Urinary bladder (tissue), 4 donors: ENCODE results near the gene TNPO1. TPM values are rescaled to one million over a fixed set of nuclear protein-coding genes. Genes with fewer than 3 reads are reported as not detected.
"Not testable (repeated sequence)": the region's sequence is repeated elsewhere in the genome, so short reads cannot be mapped to it uniquely, and the experiment has no call there.

Experiments
- DNase-seq: peaks from one replicate; pipeline ENCODE4 v3.0.0-alpha.2; 2015; ENCODE audit errors: extremely low spot score
- H3K27ac ChIP-seq: one replicate; pipeline ENCODE4 v1.5.1; 2013; ENCODE audit warnings: low read depth, mild to moderate bottlenecking, moderate library complexity
- H3K36me3 ChIP-seq: one replicate; pipeline ENCODE4 v1.6.1; 2013; ENCODE audit warnings: mild to moderate bottlenecking, moderate library complexity; ENCODE audit not compliant: insufficient read depth
- H3K4me1 ChIP-seq: one replicate; pipeline ENCODE4 v1.6.1; 2013; ENCODE audit warnings: mild to moderate bottlenecking, moderate library complexity; ENCODE audit not compliant: insufficient read depth
- H3K4me3 ChIP-seq: one replicate; pipeline ENCODE4 v1.5.1; 2013; ENCODE audit warnings: low read depth, low read length
- WGBS: extraction: QIAGEN DNeasy Blood & Tissue Kit; methylation state at CpG from one replicate; pipeline ENCODE4 v1.1.7; 2013; 5-methylcytosine and 5-hydroxymethylcytosine counted together
- polyA plus RNA-seq: library from polyadenylated mRNA; stranded (reverse); fragments of 200-250 nt; gene quantifications from one replicate; pipeline ENCODE4 v1.2.3, GENCODE V29; 2013
- total RNA-seq: library from RNA; depleted of rRNA; stranded (reverse); fragments of >200 nt; gene quantifications from one replicate; pipeline ENCODE4 v1.2.3, GENCODE V29; 2014
- donor health status: healthy with polysubstance abuse.
- donor health status: healthy.

TNPO1 gene
- total and polyA plus RNA-seq, 2 donors = 29.8 to 187 TPM

DNA sequence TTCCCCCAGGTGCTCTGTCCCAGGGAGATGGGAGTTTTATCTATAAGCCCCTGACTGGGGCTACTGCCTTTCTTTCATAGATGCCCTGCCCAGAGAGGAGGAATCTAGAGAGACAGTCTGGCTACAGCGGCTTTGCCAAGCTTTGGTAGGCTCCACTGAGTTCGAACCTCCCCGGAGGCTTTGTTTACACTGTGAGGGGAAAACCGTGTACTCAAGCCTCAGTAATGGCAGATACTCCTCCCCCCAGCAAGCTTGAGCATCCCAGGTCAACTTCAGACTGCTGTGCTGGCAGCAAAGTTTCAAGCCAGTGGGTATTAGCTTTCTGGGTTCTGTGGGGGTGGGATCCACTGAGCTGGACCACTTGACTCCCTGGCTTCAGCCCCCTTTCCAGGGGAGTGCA is 7.8 kb upstream of the TNPO1 start:
- 71% methylated on average over 4 of the region's 4 CpGs for WGBS
- DNase-seq, H3K36me3 ChIP-seq, H3K27ac ChIP-seq, H3K4me1 ChIP-seq, H3K4me3 ChIP-seq: not testable (repeated sequence)

DNA sequence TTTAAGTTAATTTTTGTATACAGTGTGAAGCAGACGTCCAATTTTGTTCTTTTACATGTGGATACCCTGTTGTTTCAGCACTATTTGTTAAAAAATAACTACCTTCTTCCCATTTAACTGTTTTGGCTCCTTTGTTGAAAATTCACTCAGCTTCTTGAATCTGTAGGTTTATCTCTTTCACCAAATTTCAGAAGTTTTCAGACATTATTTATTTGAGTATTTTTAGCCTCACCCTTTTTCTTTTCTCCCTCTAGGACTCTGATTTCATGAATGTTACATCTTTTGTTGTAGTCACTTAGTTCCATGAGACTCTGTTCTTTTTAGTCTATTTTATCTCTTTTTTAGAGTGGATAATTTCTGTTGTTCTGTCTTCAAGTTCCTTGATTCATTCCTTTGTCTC is 4.6 kb upstream of the TNPO1 start:
- Histone ChIP-seq H3K4me1 (no peaks in the 10 kb centered on the region), H3K4me3 (no peak overlapping the region), H3K36me3 (no peaks in the 10 kb centered on the region), H3K27ac (no peak overlapping the region)
- WGBS = 88% methylated on average over 1 of the region's 1 CpG
- no peak for DNase-seq

GRCh38 chr5:72812488-72812887 is 4.0 kb upstream of the TNPO1 start:
- no peak overlapping the region for H3K4me3 ChIP-seq
- 93% methylated on average over 1 of the region's 1 CpG for WGBS

GRCh38 chr5:72814104-72814503 is 2.4 kb upstream of the TNPO1 start:
- H3K4me1 ChIP-seq = no peaks in the 10 kb centered on the region
- no peaks in the 10 kb centered on the region for H3K36me3 ChIP-seq
- H3K4me3 ChIP-seq = no peak overlapping the region
- no peak overlapping the region for H3K27ac ChIP-seq
- no peak for DNase-seq

More at GRCh38 chr5:72812488-72812887, 4.0 kb upstream of the TNPO1 start:
- Histone ChIP-seq H3K36me3 (no peaks in the 10 kb centered on the region), H3K27ac (no peak overlapping the region), H3K4me1 (no peaks in the 10 kb centered on the region)
- no peak for DNase-seq

GRCh38 chr5:72814864-72815263 is 1.6 kb upstream of the TNPO1 start:
- DNase-seq = no peak
- WGBS = 89% methylated on average over 1 of the region's 1 CpG
- H3K4me1 ChIP-seq = no peaks in the 10 kb centered on the region
- no peak overlapping the region for H3K27ac ChIP-seq
- no peak overlapping the region for H3K4me3 ChIP-seq
- no peaks in the 10 kb centered on the region for H3K36me3 ChIP-seq

DNA sequence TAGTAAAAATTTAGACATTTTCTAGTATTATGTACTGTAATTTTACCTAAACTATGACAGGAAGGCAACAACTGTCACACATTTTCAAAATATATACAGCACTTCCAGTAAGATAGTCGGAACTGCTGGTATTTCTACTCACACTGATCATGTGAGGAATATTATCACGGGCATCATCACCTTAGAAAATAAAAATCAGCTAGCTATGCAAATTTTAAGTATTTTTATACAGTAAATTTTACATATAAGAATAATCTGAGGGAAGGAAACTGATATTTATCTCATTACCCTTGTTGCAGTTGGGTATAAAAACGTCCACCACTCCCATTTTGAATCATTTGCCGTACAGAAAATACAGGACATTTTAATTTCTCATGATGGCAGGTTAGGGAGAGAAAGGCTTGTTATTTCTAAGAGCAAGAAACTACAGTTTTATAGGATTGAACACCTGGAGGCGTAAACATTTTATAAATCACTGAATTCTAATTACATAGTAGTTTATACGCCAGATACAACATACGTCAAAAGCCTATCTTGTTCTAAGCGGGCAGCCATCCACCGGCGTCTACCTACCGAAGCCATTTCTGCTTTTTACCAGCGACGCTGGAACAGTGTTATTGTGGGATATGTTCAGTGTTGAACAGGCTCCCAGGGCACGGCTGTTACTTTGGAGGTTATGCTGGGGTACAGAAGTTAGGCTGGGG is 729 bp upstream of the TNPO1 start:
- H3K4me1 ChIP-seq = no peaks in the 10 kb centered on the region
- WGBS = 6% methylated on average over 14 of the region's 14 CpGs
- H3K27ac ChIP-seq = peak overlapping the region; percentile 96
- no peaks in the 10 kb centered on the region for H3K36me3 ChIP-seq
- peak overlapping the region; percentile 59 for H3K4me3 ChIP-seq
- DNase-seq = peak; percentile 46

DNA sequence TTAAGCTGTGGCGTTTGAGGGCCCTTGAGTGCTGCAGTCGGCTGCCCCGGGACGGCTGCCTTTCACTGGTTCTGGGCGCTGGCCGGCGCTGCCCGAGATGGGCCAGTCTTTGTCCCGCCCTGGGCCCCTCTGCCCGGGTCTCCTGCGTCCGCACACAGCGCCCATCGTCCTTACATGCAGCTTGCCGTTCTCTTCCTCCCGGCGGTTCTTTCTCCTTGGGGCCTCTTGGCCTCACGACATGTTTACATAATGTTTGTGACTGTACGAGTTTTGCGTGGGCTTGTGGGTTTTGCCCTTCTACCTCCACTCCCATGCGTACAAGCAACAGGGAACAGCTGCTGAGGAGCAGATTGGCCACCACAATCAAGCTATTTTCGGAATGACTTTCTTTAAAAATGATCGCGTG is 618 bp downstream of the TNPO1 start:
- Histone ChIP-seq H3K27ac (peak overlapping the region; percentile 96), H3K36me3 (no peaks in the 10 kb centered on the region), H3K4me3 (peak overlapping the region; percentile 59), H3K4me1 (no peaks in the 10 kb centered on the region)
- DNase-seq = peak; percentile 42
- under 1% methylated on average over 24 of the region's 24 CpGs for WGBS

DNA sequence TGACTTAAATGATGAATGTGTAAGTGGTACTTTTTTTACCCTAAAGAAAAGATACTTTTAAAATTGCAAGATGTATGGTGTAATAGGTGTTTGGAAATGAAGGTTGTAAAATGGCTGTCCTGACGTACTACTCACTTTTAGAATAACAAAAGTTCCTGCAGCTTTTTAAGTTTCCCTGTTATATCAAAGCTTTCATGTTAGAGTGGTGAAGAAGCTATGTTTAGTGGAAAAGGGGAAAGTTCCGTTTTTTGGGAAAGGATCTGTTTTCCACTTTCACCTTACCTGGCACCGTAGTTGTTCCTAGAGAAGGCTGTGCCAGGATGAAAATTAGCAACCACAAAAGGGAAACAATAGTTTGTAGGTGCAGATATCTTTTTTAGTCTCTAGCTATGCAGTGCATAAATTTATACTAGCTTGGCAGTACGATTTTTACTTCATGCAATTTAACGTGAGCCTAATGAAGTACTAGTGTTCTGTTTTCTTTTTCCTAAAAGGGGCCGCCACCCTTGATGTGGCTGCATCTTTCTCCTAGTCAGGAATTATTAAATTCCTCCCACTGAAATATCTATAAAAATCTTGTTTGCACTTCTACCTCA is 1.3 kb downstream of the TNPO1 start:
- Histone ChIP-seq H3K4me3 (peak overlapping the region; percentile 59), H3K27ac (no peak overlapping the region), H3K36me3 (no peaks in the 10 kb centered on the region), H3K4me1 (no peaks in the 10 kb centered on the region)
- peak; percentile 23 for DNase-seq
- WGBS = 11% methylated on average over 6 of the region's 6 CpGs

DNA sequence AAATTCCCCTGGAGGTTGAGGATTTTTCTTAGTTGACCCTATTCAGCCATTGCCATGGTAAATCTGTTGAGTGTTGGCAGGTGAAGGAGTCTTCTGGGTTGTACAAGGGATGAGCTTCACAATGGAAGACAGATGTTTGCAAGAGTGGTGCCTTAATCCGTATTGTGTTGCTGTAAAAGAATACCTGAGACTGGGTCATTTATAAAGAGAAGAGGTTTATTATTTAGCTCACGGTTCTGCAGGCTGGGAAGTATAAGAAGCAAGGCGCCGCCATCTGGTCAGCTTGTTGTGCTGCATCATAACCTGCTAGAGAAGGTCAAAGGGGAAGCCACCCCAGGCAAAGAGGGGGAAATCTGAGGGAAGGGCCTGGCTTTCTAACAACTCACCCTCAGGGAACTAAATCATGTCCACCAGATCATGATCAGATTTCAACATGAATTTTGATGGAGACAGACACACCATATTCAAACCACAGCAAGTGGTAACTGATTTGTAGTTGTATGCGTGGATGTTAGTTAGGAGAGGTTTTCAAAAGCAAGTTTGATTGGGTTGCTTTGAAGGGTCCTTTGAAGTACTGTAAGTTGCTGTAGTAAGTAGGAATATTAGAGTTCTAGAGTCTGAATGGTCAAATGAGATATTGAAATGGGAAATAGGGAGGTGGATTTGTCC is 2.5 kb downstream of the TNPO1 start:
- 47% methylated on average over 5 of the region's 5 CpGs for WGBS
- H3K36me3 ChIP-seq = no peaks in the 10 kb centered on the region
- H3K4me3 ChIP-seq = no peak overlapping the region
- H3K27ac ChIP-seq = no peak overlapping the region
- peaks cover 2% of the 10 kb centered on the region for H3K4me1 ChIP-seq
- no peak for DNase-seq

- no peak for DNase-seq
- 91% methylated on average over 2 of the region's 2 CpGs for WGBS
- Histone ChIP-seq H3K4me3 (no peak overlapping the region), H3K4me1 (peaks cover 2% of the 10 kb centered on the region), H3K27ac (no peak overlapping the region), H3K36me3 (no peaks in the 10 kb centered on the region)
Observed at GRCh38 chr5:72821776-72822175, 5.3 kb downstream of the TNPO1 start.

- 72% methylated on average over 2 of the region's 2 CpGs for WGBS
- Histone ChIP-seq H3K4me1 (peaks cover 2% of the 10 kb centered on the region), H3K36me3 (no peaks in the 10 kb centered on the region), H3K27ac (no peak overlapping the region), H3K4me3 (no peak overlapping the region)
- DNase-seq = no peak
Observed at GRCh38 chr5:72822944-72823343, 6.5 kb downstream of the TNPO1 start.

DNA sequence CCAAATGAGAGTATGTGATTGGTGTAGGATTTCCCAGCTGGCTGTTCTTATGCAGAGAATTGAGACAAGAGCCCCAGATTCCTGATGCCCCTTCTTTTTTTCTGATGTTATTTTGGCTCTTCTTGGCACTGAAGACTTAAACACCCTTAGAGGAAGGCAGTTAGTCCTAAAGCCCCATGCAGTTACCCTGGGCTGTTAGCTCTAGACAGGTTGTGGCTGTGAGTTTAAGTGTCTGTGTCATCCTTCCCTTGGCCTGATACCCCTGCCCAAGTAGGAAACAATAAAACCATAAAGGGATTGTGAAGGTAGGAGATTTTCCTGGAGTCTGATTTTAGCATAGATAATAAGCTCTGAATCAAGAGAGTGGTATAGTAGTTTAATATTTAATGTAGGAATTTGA is 13.2 kb downstream of the TNPO1 start:
- no peaks in the 10 kb centered on the region for H3K36me3 ChIP-seq
- H3K4me3 ChIP-seq = no peak overlapping the region
- no peak for DNase-seq
- no peaks in the 10 kb centered on the region for H3K4me1 ChIP-seq
- H3K27ac ChIP-seq = no peak overlapping the region

GRCh38 chr5:72830362-72830761 is 13.9 kb downstream of the TNPO1 start:
- H3K27ac ChIP-seq = no peak overlapping the region
- H3K4me3 ChIP-seq = no peak overlapping the region
- H3K4me1 ChIP-seq = no peaks in the 10 kb centered on the region
- no peaks in the 10 kb centered on the region for H3K36me3 ChIP-seq
- no peak for DNase-seq
- WGBS = 78% methylated on average over 2 of the region's 2 CpGs

GRCh38 chr5:72831685-72832084 is 15.2 kb downstream of the TNPO1 start:
- WGBS = 97% methylated on average over 4 of the region's 4 CpGs
- no peak for DNase-seq

More at GRCh38 chr5:72831685-72832084, 15.2 kb downstream of the TNPO1 start:
- H3K4me3 ChIP-seq = no peak overlapping the region
- H3K36me3 ChIP-seq = no peaks in the 10 kb centered on the region
- H3K4me1 ChIP-seq = no peaks in the 10 kb centered on the region
- H3K27ac ChIP-seq = no peak overlapping the region
